ENCODE measurements around the gene SEC61A1. TPM values are rescaled to one million over a fixed set of nuclear protein-coding genes. Genes with fewer than 3 reads are reported as not detected.

Gene SEC61A1
- 177 and 230 TPM in 2 replicates for total RNA-seq

GRCh38 chr3:128051837-128052594 is at the start of gene SEC61A1:
SEC61A1 (plus strand) TSS chr3:128052437; CDS start chr3:128052553, 116 bp downstream.

Other genes with a start within 250 kb of the SEC61A1 start
- 24.7 and 54.9 TPM in 2 replicates for gene MGLL, start 229.9 kb upstream of the SEC61A1 start, total RNA-seq
- gene KBTBD12, start 137.2 kb upstream of the SEC61A1 start, total RNA-seq, result 0.21 TPM in 1 of 2 replicates, not detected in the other
- 71.6 and 81.6 TPM in 2 replicates for gene RUVBL1, start 71.4 kb downstream of the SEC61A1 start, total RNA-seq
- gene EEFSEC, start 101.0 kb downstream of the SEC61A1 start, total RNA-seq, result 2.7 and 8.5 TPM in 2 replicates

All from tracheal epithelial cell (primary cell).